GM18526 (cell line): ENCODE results near the gene LAMA1.

ENCODE experiments used
- POLR2A ChIP-seq: IDR thresholded peaks from 3 replicates; pipeline ENCODE4 v1.6.1; 2011; ENCODE audit not compliant: insufficient read length; ENCODE audit errors: extremely low read depth

Gene LAMA1

GRCh38 chr18:6934859-6935258, 182.7 kb downstream of the LAMA1 start:
- no peak for TF ChIP-seq POLR2A

- no peak for TF ChIP-seq POLR2A
Measured at GRCh38 chr18:6929370-6930102, 188.1 kb downstream of the LAMA1 start.

- TF ChIP-seq POLR2A, result no peak
Measured at GRCh38 chr18:6928359-6928758, 189.2 kb downstream of the LAMA1 start.

GRCh38 chr18:6927153-6927552, 190.4 kb downstream of the LAMA1 start:
- TF ChIP-seq POLR2A, result no peak

- TF ChIP-seq POLR2A, result no peak
Measured at GRCh38 chr18:6923220-6923619, 194.4 kb downstream of the LAMA1 start.

- TF ChIP-seq POLR2A, result no peak
Measured at GRCh38 chr18:6921571-6921970, 196.0 kb downstream of the LAMA1 start.

- no peak for TF ChIP-seq POLR2A
Measured at GRCh38 chr18:6920099-6920955, 197.3 kb downstream of the LAMA1 start.

GRCh38 chr18:6917072-6917471, 200.5 kb downstream of the LAMA1 start:
- no peak for TF ChIP-seq POLR2A

- no peak for TF ChIP-seq POLR2A
Measured at GRCh38 chr18:6901286-6901926, 216.2 kb downstream of the LAMA1 start.

- no peak for TF ChIP-seq POLR2A
Measured at GRCh38 chr18:6891788-6892187, 225.8 kb downstream of the LAMA1 start.
